ENCODE results near the gene BDH1. TPM values are rescaled to one million over a fixed set of nuclear protein-coding genes. Genes with fewer than 3 reads are reported as not detected.
A peak's percentile ranks its signal among the peaks of the same experiment; 100 is the strongest.

BDH1 gene
- total and polyA plus RNA-seq, 2 of the 13 experiments (the other 11 are each of a cell fraction or from before 2014, with no cell fraction given) = 21.2 to 71.9 TPM

GRCh38 chr3:197522183-197522715, 33.5 kb downstream of the BDH1 start (continued):
- no peak for TF ChIP-seq PBX3 (CRISPR knock-in tag; IDR thresholded peaks at IDR 0.05; ENCODE audit: borderline replicate concordance)
- no peak for TF ChIP-seq NCOA5 (CRISPR knock-in tag; IDR thresholded peaks at IDR 0.05)
- TF ChIP-seq ARNTL (CRISPR knock-in tag; IDR thresholded peaks at IDR 0.05) = no peak
- TF ChIP-seq POGZ (CRISPR knock-in tag; IDR thresholded peaks at IDR 0.05) = no peak
- peak; percentile 63; the same call in 1 of the 2 replicates for TF ChIP-seq BORCS8-MEF2B (CRISPR knock-in tag; IDR thresholded peaks at IDR 0.05)
- no peak for TF ChIP-seq TAF1 (CRISPR knock-in tag; IDR thresholded peaks at IDR 0.05)
- TF ChIP-seq ZNF609 (CRISPR knock-in tag; IDR thresholded peaks at IDR 0.05; ENCODE audit: borderline replicate concordance) = peak; percentile 26; the same call in 1 of the 2 replicates
- no peak for TF ChIP-seq ZNF468 (CRISPR knock-in tag; IDR thresholded peaks at IDR 0.05)
- no peak for TF ChIP-seq ERF (CRISPR knock-in tag; IDR thresholded peaks at IDR 0.05)
- TF ChIP-seq MXD4 (CRISPR knock-in tag; IDR thresholded peaks at IDR 0.05) = no peak
- TF ChIP-seq DMAP1 (CRISPR knock-in tag; IDR thresholded peaks at IDR 0.05) = 0 out of 2 replicates have a peak, but pooled peaks have one; percentile 30
- TF ChIP-seq SMYD3 (CRISPR knock-in tag; IDR thresholded peaks at IDR 0.05) = 0 out of 2 replicates have a peak, but pooled peaks have one; percentile 27
- 0 out of 2 replicates have a peak, but pooled peaks have one; percentile 60 for TF ChIP-seq HNRNPL (IDR thresholded peaks at IDR 0.05; ENCODE audit: low read depth, low read length)
- no peak for TF ChIP-seq ZNF614 (CRISPR knock-in tag; IDR thresholded peaks at IDR 0.05; ENCODE audit: borderline replicate concordance)
- TF ChIP-seq ZNF503 (CRISPR knock-in tag; IDR thresholded peaks at IDR 0.05) = no peak
- no peak for TF ChIP-seq STAG1 (CRISPR knock-in tag; IDR thresholded peaks at IDR 0.05)
- no peak for TF ChIP-seq ATRX (CRISPR knock-in tag; IDR thresholded peaks at IDR 0.05; ENCODE audit: borderline replicate concordance)
- TF ChIP-seq NR1H2 (CRISPR knock-in tag; IDR thresholded peaks at IDR 0.05; ENCODE audit: borderline replicate concordance, low read depth) = no peak
- TF ChIP-seq ZNF33A (CRISPR knock-in tag; IDR thresholded peaks at IDR 0.05; ENCODE audit: borderline replicate concordance) = no peak
- no peak for TF ChIP-seq ADNP (CRISPR knock-in tag; IDR thresholded peaks at IDR 0.05)
- no peak for TF ChIP-seq SOX13 (IDR thresholded peaks at IDR 0.05)
- TF ChIP-seq SOX13 (CRISPR knock-in tag; conservative IDR thresholded peaks at IDR 0.05 in 1 of 2, IDR thresholded peaks at IDR 0.05 in 1 of 2) = peak in 1 of 2 experiments; percentile 50; a peak in 1 of 4 replicates
